Brain pericyte (primary cell): Measurements from ENCODE around the gene KIF16B.

ENCODE experiments used
- DNase-seq: peaks from one replicate; pipeline ENCODE4 v3.0.0-alpha.2; 2012; ENCODE audit warnings: low read depth, low spot score

Gene KIF16B

DNA sequence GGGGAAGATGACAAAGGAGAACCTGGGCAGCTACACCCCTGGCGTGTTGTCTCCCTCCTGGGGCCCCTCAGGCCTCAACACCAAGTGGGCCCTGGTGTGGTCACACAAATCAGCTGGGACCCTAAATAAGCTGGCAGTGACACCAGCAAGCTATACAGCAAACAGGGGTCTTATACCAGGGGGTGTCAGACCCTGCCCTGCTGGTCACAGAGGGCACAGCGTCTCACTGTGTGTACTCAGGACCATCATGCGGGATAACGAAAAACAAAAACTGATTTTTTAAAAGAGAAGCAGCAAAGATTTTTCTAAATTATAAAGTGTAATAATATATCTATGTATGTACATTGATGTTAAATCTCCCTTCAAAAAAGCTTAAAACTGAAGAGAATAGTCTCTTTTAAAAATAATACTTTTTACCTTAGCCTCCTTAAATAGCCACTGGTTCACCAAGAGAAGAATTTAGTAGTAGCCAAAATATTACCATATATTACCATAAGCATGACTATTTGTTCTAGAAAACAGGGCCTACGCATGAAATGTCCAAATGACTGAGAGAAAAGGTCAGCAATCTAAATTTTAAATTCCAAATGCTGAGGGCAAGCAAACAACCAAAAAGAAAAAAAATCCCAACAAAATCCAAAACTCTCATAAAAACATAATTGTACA lies 220.4 kb downstream of the KIF16B start:
- no peak for DNase-seq

DNA sequence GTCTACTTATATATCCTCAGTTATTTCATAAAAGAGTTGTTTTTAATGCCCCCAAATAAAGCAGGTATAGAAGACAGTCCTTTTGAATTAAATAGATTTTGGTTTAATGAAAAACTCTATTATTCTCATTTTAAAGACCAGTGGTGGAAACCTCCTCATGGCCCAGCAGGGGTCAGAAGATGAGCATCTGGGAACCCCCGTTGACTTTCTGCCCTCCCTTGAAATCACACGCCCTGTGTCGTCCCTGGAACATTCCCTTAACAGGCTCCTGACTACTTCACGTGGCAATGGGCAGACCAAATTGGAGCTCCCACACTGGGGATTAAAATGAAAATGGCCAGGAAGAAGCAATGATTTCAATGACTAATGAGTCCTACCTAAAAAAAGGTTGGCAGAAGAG lies 220.9 kb downstream of the KIF16B start:
- no peak for DNase-seq

DNA sequence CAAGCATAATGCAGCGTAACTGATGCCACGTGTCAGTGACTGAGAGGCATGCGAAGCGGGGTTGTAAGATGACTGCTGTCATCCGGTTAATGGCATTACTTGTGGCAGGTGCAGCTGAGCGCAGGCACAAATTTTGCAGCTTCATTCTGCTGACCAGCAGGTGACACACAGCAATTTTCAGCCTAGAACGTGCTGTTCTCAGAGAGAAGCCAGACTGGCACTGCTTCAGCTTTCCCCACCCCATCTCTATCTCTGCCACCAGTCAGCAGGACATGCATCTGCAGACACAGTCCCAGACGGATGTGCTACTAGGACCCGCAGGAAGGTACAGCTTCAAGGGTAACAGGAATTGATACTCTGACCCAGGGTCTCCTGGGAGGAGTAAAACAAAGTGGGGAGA lies 221.8 kb downstream of the KIF16B start:
- DNase-seq = no peak

DNA sequence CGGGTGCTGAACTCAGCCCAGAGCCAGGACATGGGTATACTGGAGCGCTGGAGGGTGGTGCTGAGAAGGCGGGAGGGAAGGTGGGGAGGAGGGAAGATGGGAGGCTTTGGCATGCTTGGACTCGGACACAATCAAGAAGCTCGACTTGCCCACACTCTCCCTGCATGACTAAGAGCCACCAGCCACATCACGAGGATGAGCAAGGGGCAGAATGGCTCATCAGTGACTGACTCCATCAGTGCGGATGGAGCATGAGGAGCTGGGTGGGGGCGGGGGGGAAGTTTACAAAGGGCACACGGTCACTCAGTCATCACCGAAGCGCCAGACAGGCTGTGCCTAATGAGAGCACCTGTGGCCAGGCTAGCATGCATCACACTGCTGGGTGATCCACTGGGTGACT lies 222.8 kb downstream of the KIF16B start:
- DNase-seq = no peak

DNA sequence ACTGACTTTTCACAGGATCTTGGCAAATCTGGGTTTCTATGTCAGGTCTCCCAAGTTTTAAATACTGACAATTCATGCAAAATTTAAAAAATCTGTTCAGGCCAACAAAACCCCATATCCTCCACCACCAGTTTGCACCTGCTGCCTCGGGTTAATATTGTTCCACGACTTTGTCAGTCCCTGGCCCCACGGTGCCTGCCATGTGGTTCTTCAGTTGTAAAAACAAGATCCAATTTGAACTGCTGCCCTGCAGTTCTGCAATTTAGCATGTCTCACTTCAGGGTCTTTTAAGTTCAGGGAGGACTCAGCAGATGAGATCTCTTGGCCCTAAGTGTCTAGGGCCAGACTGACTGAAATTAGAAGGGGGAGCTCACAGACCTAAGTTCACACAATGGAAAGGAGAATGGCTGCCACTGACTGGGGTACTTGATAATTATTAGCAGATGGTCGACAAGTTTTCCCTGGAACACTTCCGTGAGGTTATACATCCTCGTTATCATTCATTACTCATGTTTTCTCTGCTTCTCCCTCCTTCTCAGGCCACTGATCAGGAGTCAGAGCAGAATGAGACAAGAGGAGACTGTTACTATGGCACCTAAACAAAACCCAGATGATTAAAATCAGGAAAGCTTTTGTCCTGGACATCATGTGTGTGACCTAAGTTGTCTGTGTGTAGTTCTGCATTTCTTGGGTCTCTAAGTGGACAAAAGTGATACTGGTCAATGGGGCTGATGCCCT lies 223.6 kb downstream of the KIF16B start:
- DNase-seq = no peak

DNA sequence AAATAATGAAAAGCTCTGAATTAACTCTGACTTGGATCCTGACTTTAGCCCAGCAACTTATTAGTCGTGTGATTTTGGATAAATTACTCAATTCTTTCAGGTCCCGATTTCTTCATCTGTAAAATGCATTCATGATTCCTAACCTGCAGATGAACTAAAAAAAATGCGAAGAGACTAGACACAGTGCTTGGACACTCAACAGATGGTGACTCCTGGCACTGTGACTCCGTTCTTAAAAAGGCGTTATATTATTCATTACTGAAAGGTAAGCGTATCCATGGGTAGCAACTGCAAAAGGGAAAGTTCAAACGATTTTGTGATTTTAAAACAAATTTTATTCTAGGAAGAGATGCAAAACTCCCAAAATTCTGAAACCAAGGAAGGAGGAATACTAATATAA lies 226.3 kb downstream of the KIF16B start:
- DNase-seq = no peak

DNA sequence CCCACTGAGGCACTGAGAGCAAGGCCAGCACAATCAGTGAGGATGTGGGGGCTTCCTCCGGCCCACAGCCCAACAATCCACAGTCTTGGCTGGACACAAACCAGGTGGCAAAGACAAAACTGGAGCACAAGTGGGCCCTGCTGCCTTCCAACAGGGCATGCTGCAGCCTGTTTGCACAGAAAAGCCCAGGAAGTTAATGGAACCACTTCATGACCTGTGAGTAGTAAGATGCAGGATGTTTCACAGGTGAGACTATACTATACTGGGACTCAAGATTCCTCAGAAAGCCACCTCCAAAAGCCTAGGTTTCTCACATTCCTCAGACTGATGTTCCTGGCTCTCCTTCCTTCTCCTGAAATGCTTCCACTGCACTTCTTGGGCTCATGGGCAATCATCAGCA lies 235.5 kb downstream of the KIF16B start:
- DNase-seq = no peak

DNA sequence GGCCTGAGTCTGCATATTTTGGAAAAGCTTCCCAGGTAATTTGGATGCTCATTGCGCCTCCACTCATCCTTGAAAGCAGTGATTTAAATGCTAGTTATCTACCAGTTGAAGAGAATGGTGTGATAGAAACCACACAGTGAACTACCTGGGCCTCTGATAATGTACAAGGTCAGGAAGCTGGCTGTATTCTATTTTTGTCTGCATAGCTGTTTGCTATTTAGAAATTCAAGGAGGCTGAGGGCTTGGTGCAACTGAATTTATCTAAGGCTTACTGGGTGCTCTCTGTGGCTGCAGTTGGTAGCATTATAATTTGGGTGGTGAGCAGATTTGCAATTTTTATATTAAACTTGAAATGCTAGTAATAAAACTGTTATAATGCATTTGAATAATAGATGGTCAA lies 245.6 kb downstream of the KIF16B start:
- no peak for DNase-seq

DNA sequence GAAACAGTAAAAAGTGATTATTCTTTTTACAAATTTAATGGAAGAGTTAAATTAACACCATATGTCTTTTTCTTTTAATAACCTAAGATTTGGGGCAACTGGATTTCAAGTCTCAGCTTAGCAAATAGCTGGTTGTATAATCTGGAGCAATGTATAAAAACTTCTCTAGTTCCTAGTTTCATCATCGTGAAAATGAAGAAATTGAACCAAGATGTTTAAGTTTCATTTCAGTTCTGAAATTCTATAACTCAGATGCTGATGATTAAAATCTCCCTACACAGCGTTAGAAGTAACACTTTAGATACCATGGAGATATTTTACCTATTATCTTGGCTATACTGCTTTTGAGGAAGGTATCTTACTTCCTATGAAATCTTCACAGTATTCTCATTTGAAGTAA lies 252.0 kb downstream of the KIF16B start:
- no peak for DNase-seq

DNA sequence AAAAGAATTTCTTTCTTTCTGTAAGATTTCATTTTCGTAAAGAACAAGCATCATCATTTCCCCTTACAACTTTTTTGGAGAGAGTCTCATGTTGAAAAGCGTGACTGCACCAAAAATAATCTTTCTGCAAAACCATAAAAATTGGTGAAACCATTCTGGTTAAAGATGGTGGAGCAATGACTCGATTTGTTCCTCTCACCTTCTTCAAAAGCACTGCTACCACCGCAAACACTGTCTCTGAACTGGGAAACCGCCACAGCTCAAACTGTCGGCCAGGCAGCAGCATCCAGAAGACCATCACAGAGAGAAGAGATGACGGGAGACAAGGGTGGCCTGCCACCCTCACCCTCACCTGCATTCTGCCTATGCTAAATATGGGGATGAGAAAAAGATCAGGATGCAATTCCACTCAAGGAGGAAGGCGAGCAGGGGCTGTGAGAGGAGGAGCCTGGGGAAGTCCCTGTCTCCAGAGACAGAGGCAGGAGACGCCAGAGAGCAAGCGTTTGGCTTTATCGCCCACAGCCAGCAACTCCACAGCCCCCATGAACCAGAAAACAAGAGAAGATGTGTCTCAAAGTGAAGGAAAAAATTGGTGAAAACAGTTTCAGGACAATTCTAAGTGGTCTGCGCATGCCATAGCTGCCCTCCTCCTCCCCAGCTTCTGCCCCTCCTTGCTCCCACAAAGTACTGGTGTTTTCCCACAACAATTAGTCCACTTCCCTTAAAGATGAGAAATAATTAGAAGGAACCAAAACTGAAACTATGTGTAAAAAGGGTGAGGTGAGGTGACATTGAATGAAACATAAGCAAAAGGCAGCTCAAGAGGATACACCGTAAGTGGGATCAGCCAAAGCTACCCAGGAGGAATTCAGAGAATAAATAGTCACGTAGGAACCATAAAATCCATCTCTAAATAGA lies 255.5 kb downstream of the KIF16B start:
- DNase-seq = no peak

DNA sequence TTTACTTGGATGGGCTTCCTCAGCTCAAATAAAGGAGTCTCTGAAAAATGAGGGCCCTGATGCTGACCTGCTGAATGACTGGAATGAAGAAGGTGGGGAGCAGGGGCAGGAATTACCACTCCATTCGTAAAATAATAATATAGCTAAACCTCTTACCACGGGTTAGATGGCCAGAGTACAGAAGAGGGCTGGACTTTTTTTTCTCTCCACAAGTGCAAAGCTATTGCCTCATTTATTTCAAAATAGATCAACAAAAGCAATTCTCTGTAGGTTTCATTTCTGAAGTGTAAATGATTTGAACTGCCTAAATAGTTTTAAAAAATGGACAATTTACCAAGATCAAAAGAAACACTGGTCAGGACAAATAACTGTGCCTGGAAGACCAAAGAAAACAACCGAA lies 256.7 kb downstream of the KIF16B start:
- no peak for DNase-seq

DNA sequence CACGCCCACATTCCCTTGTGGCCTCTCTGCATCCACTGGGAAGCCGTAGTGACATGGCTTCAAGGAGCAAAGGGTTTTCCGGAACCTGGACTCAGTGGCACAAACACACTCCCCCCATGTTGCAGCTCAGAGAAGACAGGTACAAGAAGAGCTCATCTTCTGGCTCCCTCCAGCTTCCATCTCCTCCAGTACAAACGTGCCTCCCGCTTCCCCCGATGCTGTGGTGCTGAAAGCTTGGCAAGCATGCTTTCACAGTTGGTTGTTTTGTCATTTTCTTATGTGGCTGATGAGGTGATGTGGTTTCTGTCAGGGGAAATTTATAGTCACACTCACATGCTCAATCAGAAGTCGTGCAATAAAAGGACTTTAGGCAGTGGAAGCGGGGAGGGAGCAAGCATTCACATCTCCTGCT lies 258.5 kb downstream of the KIF16B start:
- no peak for DNase-seq

DNA sequence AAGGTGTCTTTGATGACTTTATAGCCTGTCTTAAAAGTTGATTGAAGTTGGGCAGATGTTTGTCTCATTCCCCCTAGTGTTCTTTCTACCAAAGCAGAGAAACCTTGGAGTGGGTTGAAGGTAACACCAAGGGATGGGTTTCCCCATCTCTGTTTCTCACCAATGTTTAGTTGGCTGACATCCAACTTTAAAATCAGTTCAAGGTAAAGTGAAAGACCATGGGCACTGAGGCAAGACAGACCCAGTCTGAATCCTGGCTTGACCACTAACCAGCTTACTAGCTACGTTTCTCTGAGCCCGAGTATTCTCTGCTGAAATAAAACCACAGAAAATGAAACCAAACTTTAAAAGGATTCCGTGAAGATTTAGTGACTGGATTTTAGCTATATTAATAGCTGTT lies 258.9 kb downstream of the KIF16B start:
- no peak for DNase-seq

DNA sequence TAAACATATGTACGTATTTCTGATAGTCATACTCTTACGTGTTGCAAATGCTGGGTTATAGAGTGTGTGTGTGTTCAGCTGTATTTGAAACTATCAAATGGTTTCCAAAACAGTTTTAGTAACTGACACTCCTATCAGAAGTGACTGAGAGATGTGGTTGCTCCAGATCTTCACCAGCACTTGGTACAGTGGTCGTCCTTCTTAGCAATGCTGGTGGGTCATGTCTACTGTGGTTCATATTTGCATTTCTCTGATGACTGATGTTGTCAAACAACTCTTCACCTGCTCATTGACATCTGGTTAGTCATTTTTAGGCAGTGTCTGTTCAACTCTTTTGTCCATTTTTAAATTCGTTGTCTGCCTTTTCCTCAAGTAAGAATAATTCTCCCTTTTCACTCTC lies 259.3 kb downstream of the KIF16B start:
- DNase-seq = no peak

DNA sequence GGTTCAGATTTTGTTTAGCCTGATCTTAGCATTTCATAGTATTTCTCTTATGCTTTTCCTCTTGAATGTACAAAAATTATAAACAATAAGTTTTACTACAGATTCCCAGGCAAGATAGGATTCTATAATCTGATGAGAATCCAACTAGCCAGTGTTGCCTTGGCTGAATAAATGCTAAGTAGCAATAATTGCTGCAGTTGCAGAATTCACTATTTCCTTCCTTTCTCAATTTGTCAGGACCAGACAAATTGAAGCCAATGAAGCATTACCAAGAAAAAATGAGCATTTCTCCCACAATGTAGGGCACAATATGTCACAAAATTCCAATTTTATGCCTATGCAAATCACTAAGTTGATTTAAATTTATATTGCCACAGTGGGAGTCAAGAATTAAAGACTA lies 260.2 kb downstream of the KIF16B start:
- DNase-seq = no peak

DNA sequence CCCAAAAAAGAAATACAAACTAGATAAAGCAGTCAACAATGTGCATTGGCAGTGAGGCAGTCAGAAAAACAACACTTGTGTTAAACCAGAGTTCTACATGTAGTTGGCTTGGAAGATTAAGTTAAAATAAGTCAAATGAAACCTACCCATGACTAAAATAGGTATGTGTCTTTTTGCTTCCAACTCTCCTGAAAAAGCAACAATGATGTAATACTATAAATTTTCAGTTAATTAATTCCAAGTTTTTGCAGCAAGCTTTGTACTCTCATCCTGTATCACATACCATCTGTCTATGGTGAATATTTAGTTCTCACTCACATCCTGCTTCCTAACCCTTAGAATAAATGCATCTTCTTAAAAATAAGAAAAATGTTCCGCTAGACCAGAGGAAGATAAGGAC lies 261.5 kb downstream of the KIF16B start:
- DNase-seq = no peak

DNA sequence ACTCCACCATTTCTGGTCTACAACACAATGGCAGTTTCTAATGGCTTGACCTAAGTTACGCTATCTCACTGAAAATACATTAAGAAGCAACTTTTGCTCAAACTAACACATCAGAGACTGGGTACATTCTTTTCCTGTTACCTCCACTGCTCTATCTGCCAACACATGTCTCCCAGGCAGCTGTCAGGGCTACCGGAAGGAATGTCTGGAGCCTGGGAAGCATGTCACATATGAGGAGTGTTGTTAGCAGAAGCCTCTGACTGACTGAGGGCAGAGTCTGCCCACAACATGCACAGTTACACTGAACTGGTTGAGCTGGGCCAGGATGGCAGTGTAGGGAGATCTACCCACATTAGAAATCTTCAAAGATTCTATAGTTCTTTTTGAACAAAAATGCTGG lies 264.5 kb downstream of the KIF16B start:
- no peak for DNase-seq

DNA sequence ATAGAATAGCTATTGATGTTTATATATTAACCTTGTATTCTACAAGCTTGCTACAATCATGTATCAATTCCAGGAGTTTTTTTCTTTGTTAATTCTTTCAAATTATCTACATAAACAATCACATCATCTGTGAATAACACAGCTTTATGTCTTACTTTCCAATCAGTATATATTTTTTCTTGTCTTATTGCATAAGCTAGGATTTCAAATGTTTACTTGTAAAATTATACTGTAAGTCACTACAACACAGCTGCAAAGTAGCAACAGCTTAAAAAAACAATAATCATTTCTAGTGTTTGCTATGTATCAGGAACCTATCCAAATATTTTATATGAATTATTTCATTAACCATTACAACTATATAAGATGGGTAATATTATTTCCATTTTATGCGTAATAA lies 270.4 kb downstream of the KIF16B start:
- no peak for DNase-seq

DNA sequence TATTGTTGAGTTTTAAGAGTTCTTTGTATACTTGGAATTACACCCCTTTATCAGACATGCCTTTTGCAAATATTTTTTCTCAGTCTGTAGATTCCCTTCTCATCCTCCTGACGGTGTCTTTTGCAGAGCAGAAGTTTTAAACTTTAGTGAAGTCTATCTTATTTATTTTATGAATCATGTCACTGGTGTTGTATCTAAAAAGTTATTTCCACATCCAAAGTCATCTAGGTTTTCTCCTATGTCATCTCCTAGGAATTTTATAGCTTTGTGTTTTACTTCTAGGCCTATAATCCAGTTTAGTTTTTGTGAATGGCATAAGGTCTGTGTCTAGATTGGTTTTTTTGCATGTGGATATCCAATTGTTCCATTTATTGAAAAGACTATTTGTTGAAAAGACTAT lies 271.3 kb downstream of the KIF16B start:
- DNase-seq = no peak

DNA sequence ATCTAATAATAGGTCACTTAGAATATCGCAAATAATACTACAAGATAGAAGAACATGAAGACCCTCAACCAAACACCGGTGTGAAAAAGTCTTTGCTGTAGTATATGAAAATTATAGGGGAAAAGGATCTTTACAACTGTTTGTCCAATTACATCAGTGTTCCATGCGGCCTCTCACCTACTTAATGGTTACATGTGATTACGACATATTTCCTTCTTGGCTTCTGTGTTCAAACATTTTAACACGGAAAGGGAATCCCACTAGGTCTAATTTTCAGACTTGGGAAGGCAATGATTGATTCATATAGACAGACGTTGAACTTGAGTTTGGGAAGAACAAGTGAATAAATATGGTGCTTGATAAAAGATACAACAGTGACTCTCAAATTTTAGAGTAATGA lies 273.4 kb downstream of the KIF16B start:
- no peak for DNase-seq

DNA sequence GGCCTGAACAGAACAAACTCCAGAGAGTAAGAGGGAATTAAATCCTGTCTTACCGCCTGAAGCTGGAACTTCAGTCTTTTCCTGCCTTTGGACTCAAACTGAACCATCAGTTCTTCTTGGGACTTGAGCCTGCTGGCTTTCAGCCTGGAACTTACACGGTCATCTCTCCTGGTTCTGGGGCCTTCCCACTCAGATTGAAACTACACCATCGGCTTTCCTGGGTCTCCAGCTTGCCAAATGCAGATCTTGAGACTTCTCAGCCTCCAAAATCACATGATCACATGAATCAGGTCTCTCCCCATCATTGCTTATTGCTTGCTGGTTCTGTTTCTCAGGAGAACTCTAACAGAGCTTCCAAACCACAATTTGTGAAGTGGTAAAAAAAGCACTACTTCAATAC lies 276.3 kb downstream of the KIF16B start:
- DNase-seq = no peak

DNA sequence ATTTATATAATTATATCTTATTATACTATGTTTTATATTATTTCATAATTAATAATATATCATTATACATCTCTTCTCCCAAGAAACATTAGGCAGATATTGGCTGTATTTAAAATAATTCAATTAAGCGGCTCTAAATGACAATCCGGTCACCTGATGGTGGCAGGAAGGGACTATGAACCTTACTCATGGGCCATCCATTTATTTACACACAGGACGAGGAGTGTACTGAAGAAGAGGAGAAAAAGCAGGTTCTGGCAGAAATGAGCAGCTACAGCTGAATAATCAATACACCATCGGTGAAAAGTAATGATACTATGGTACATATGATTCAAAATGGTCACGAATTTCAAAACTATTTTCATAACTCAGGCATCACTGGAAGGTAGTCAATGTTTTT lies 277.7 kb downstream of the KIF16B start:
- no peak for DNase-seq

DNA sequence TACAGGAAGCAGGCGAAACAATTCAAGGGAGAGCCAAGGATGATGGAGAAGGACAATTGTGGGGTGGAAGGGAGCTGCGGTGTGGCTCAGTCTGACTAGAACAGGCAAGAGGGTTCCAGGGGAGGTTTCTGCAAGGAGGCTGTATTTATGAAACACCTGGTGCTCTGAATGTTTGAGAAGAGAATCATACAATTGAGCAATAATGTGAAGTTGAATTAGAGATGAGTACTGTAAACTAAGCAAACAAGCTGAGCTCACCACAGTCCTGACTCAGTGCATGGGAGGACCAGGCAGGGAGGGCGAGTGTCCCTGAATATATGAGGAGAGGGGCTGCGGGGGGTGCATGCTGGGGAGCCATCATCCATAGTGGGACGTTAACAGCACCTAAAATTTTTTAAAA lies 279.7 kb downstream of the KIF16B start:
- no peak for DNase-seq
